Measurements from ENCODE around the gene BOD1L1.
"Not testable (repeated sequence)": the region's sequence is repeated elsewhere in the genome, so short reads cannot be mapped to it uniquely, and the experiment has no call there.

BOD1L1 gene

GRCh38 chr4:13560111-13560510, 67.4 kb downstream of the BOD1L1 start:
- not testable (repeated sequence) for DNase-seq (ENCODE audit: low read depth in 2 of 2, low spot score in 1 of 2)

GRCh38 chr4:13559413-13559812, 68.1 kb downstream of the BOD1L1 start:
- no peak for DNase-seq (ENCODE audit: low read depth in 2 of 2, low spot score in 1 of 2)

GRCh38 chr4:13558881-13559280, 68.6 kb downstream of the BOD1L1 start:
- DNase-seq (ENCODE audit: low read depth in 2 of 2, low spot score in 1 of 2) = no peak

GRCh38 chr4:13555325-13555724, 72.2 kb downstream of the BOD1L1 start:
- DNase-seq (ENCODE audit: low read depth in 2 of 2, low spot score in 1 of 2) = no peak

- no peak for DNase-seq (ENCODE audit: low read depth in 2 of 2, low spot score in 1 of 2)
Observed at GRCh38 chr4:13553081-13553480, 74.4 kb downstream of the BOD1L1 start.

GRCh38 chr4:13548984-13549546, 78.5 kb downstream of the BOD1L1 start:
- peak; percentile 57 to 73 for DNase-seq (ENCODE audit: low read depth in 2 of 2, low spot score in 1 of 2)

GRCh38 chr4:13548059-13548983, 79.2 kb downstream of the BOD1L1 start:
- no peak for DNase-seq (ENCODE audit: low read depth in 2 of 2, low spot score in 1 of 2)

GRCh38 chr4:13547485-13548041, 80.0 kb downstream of the BOD1L1 start:
- DNase-seq (ENCODE audit: low read depth in 2 of 2, low spot score in 1 of 2) = no peak

GRCh38 chr4:13546941-13547484, 80.5 kb downstream of the BOD1L1 start:
- no peak for DNase-seq (ENCODE audit: low read depth in 2 of 2, low spot score in 1 of 2)

GRCh38 chr4:13546142-13546940, 81.2 kb downstream of the BOD1L1 start:
- DNase-seq (ENCODE audit: low read depth in 2 of 2, low spot score in 1 of 2) = no peak

- no peak for DNase-seq (ENCODE audit: low read depth in 2 of 2, low spot score in 1 of 2)
Observed at GRCh38 chr4:13545394-13545808, 82.1 kb downstream of the BOD1L1 start.

GRCh38 chr4:13544606-13545393, 82.7 kb downstream of the BOD1L1 start:
- DNase-seq (ENCODE audit: low read depth in 2 of 2, low spot score in 1 of 2) = no peak

GRCh38 chr4:13543839-13544605, 83.5 kb downstream of the BOD1L1 start, which contains the start of gene NKX3-2:
TSS of gene NKX3-2 (minus strand) at chr4:13544508. CDS start at chr4:13544414, 94 bp downstream.
- no peak for DNase-seq (ENCODE audit: low read depth in 2 of 2, low spot score in 1 of 2)

GRCh38 chr4:13543032-13543838, 84.3 kb downstream of the BOD1L1 start:
- DNase-seq (ENCODE audit: low read depth in 2 of 2, low spot score in 1 of 2) = no peak

- no peak for DNase-seq (ENCODE audit: low read depth in 2 of 2, low spot score in 1 of 2)
Observed at GRCh38 chr4:13542577-13543031, 84.9 kb downstream of the BOD1L1 start.

GRCh38 chr4:13541720-13542576, 85.6 kb downstream of the BOD1L1 start:
- DNase-seq (ENCODE audit: low read depth in 2 of 2, low spot score in 1 of 2) = no peak

GRCh38 chr4:13541176-13541604, 86.3 kb downstream of the BOD1L1 start:
- no peak for DNase-seq (ENCODE audit: low read depth in 2 of 2, low spot score in 1 of 2)
